ENCODE results near the gene GNL3L.
"Not testable (repeated sequence)": the region's sequence is repeated elsewhere in the genome, so short reads cannot be mapped to it uniquely, and the experiment has no call there.

GNL3L gene, protein sequence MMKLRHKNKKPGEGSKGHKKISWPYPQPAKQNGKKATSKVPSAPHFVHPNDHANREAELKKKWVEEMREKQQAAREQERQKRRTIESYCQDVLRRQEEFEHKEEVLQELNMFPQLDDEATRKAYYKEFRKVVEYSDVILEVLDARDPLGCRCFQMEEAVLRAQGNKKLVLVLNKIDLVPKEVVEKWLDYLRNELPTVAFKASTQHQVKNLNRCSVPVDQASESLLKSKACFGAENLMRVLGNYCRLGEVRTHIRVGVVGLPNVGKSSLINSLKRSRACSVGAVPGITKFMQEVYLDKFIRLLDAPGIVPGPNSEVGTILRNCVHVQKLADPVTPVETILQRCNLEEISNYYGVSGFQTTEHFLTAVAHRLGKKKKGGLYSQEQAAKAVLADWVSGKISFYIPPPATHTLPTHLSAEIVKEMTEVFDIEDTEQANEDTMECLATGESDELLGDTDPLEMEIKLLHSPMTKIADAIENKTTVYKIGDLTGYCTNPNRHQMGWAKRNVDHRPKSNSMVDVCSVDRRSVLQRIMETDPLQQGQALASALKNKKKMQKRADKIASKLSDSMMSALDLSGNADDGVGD

GRCh38 chrX:54529552-54530356 lies at the start of gene GNL3L:
Gene GNL3L (plus strand): TSS chrX:54530219. CDS start chrX:54532567, 2,348 bp downstream.
- peak; percentile 28 for DNase-seq

GRCh38 chrX:54482839-54483593 lies 47.0 kb upstream of the GNL3L start:
- DNase-seq: no peak

DNA sequence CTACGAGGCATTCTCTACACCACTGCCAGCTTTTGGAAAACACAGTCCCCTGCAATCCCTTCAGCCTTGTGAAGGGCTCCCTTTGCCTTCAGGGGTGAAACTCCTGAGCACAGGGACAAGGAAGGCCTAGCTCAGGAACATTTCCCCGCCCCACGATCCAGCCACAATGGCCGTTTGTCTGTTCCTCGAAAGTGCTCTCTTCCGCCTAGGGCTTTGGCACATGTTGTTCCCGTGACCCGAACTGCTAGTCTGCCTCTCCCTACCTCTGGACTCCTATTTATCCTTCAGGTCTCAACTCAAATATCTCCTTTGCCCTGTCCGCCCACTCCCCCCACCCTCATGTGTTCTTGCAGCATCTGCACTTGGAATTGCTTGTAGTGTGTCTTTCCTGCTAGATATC lies 46.1 kb upstream of the GNL3L start:
- DNase-seq: no peak

GRCh38 chrX:54484666-54485065 lies 45.4 kb upstream of the GNL3L start:
- no peak for DNase-seq

DNA sequence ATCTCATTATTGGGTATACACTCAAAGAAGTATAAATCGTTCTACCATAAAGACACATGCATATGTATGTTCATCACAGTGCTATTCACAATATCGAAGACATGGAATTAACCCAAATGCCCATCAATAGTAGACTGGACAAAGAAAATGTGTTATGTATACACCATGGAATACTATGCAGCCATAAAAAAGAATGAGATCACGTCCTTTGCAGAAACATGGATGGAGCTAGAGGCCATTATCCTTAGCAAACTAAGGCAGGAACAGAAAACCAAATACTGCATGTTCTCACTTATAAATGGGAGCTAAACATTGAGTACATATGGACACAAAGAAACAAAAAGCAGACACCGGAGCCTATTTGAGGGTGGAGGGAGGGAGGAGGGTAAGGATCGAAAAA lies 40.2 kb upstream of the GNL3L start:
- DNase-seq: not testable (repeated sequence)

DNA sequence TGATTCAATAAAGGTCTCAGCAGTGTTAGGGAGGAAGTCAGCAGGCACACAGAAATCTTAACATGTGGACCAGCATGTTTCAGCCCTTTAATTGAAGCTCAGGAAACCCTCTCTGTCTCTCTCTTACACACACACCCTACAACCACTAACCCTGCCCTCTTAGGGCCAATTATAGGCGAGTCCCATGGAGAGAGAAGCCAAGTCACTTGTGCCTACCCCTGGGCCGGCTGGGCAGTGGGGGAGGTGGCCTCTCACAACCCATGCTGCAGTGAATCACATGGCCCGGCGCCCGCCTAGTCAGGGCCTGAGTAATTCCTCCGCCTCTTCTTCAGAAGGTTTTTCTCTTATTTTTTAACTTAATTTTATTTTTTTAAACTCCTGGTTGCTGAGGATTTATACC lies 37.7 kb upstream of the GNL3L start:
- no peak for DNase-seq

DNA sequence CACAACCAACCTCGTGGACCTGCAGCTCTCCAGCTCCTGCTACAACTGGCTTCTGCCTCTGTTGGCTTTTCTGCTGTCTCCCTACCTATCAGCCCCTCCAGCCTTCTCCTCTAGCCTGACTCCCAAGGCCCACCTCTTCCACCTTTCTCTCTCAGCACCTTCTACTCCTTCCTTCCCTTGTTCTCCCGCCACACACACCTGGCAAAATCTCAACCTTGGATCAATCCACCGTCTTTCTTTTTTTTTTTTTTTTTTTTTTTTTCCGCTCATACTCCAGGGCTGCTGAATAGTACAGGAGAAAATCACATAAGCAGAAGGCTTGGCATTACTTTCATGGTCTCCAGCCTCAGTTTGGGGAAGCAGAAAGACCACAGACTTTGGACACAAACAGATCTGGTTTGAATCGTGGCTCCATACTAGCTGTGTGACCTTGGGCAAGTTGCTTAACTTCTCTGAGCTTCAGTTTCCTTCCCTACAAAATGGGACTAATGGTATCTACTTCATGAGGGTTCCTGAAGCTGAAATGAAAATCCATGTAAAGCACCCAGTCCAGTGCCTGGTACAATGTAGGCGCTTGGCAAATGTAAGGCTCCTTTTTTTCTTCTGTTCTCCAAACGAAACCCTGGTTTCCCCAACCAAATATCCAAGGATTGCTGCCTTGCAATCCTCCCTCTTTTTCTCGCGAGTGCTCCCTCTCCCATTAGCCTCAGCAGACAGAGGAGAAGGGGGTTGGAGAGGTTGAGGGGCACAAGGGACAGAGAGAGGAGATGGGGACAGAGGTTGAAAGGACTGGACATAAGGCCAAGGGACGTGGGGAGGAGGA lies 35.6 kb upstream of the GNL3L start:
- DNase-seq: no peak

DNA sequence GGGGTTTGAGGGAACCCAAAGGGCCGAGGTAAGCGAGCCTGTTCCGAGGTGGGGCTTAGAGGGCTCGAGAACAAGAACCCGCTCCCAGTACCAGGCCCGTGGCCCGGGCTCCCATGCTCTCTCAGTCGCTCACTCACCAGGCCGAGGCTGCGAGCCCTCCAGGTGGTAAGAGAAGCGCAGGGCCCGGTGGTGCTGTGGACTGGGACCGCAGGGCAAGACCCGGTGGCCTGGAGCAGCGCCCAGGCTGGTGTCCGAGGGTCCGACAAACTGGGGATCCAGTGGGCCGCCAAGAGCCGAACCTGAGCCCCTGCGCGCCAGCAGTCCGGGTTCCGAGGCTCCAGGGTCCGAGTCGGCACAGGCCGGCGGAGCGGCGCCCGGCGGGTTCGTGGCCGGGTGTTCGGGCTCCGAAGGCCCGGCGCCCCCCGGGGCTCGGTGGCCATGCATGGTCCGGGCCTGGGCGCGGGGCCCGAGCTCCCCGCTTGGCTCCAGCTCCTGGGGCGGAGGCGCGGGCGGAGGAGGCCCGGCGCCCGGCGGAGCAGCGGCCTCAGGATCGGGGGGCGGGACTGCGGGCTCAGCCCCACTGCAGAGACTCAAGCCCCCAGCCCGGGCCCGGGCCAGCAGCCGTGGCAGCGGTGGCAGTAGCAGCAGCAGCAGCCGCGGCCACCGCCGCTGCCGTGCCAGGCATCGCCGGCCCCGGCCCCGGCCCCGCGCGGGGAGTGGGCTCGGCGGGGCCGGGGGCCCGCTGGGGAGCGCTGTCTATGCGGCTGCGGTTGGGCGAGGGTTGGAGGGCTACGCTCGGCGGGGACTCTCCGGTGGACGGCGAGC lies 34.8 kb upstream of the GNL3L start:
- DNase-seq: no peak

GRCh38 chrX:54495814-54496516 lies 34.1 kb upstream of the GNL3L start, which contains the start of gene FGD1:
Gene FGD1 (minus strand): TSS chrX:54496234. CDS start chrX:54495432, 802 bp downstream.
- DNase-seq: peak; percentile 30

GRCh38 chrX:54496517-54496852 lies 33.5 kb upstream of the GNL3L start:
- DNase-seq: no peak

DNA sequence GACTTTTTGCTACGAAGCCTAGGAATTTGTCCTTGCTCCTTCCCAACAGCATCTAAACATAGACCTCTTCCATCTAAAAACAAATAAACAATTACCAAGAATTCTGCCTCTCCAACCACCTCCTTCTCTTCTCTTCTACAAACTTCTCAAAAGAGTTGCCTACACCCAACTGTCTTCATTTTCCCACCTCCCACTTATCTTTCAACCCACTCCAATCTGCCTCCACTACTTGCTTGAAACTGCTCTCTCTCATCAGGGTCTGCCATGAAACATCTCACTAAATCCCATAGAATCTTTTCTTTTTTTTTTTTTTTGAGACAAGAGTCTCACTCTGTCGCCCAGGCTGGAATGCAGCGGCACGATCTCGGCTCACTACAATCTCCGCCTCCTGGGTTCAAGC lies 33.1 kb upstream of the GNL3L start:
- no peak for DNase-seq

DNA sequence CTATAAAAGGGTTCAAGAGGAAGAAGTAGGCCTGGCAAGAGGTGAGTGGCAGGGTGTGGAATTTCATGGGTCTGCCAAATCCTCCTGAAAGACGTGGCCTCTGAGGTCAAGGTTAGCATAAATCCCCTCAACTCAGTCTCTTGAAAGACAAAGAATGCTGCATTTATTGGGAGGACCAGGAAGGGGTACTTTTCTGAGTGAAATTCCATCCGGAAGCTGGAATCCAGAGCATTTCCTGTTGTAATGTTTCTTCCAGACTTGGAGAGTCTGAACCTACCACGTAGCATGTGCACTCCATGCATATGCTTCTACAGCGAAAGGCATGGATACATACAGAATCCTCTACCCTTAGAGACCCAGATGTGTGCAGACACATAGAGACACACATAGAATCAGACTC lies 20.6 kb upstream of the GNL3L start:
- no peak for DNase-seq

DNA sequence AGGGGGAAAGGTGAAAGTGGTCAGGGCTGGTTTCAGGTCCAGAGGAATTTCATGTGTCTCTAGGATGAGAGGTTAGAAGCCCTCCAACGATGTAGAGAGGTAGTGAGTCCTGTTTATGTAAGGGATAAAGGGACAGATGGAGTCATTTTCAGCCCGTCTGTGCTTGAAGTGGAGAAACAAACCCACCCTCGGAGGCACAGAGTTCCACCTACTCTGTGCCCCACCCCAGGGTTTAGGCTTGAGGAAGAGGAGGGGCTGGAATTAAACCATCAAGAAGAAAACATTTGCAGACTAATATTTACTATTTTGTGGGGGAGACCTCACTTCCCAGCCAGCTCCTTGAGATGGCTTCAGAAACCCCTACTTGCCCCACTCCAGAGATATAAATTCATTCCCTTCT lies 868 bp upstream of the GNL3L start:
- no peak for DNase-seq

DNA sequence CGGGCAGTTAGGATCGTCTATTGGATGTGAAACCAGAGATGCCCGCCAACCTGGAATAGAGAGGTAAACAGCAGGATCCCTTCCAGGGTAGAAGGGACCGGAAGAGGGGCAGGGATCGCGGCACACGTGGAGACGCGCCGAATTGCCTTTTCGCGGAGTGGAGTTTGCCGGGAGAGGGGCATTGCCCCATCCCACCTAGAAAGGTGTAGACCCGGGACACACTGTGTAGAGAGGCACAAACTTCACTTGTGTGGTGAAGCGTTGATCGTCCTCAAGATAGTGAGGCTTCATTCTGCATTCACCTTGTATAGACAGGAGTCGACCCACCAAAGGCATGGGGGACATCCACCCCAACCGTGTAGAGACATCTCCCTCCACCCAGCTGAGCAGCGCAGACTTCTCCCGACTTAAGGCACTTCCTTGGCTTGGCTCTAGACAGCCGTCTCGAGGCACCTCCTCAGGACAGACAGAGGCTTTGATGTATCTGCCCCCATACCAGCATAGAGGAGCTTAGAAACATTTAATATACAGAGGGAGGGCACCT lies 410 bp downstream of the GNL3L start:
- DNase-seq: no peak

- no peak for DNase-seq
Observed at GRCh38 chrX:54534271-54534670, 4.3 kb downstream of the GNL3L start.

DNA sequence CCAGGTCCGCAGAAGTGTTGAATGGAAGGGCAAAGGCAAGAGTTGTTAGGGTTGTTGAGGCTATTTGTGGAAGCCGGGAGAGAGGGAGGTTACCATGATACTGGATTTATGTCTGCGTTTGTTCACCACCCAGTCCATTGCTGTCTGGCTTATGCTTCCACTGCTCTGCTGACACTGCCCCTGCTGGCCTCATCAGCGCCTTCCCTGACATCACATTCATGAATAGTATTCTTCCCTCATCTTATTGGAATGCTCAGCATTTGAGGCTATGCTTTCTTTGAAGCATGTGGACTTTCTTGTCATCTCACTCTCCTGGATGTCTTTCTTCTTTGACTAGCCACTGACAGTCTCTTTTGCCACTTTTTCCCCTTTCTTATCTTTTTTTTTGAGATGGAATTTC lies 10.3 kb downstream of the GNL3L start:
- no peak for DNase-seq

DNA sequence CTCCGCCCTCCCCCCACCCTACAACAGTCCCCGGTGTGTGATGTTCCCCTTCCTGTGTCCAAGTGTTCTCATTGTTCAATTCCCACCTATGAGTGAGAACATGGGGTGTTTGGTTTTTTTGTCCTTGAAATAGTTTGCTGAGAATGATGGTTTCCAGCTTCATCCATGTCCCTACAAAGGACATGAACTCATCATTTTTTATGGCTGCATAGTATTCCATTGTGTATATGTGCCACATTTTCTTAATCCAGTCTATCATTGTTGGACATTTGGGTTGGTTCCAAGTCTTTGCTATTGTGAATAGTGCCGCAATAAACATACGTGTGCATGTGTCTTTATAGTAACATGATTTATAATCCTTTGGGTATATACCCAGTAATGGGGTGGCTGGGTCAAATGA lies 12.2 kb downstream of the GNL3L start:
- DNase-seq: not testable (repeated sequence)

DNA sequence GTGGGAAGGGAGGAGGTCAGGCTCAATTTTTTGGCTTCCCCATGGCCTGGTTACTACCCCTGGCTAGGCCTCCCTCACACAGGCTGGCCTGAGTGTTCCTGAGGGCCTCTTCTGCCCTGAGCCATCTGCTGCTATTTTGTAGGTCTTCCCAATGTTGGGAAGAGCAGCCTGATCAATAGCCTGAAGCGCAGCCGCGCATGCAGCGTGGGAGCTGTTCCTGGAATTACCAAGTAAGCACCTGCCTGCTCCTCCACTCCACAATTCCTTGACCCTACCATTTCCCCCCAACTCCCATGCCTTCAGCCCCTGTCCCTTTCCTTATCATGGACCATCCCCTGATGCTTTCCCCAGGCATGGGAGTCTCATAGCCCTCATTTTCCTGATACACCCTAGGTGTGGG lies 20.8 kb downstream of the GNL3L start:
- no peak for DNase-seq

GRCh38 chrX:54551801-54552200 lies 21.8 kb downstream of the GNL3L start:
- no peak for DNase-seq

GRCh38 chrX:54555006-54555405 lies 25.0 kb downstream of the GNL3L start:
- not testable (repeated sequence) for DNase-seq
